ENCODE data around the gene ATP10D. TPM values are rescaled to one million over a fixed set of nuclear protein-coding genes. Genes with fewer than 3 reads are reported as not detected.
A peak's percentile ranks its signal among the peaks of the same experiment; 100 is the strongest.

Gene ATP10D
- total RNA-seq, 1 experiment from 2014 or later = 5.1 TPM

DNA sequence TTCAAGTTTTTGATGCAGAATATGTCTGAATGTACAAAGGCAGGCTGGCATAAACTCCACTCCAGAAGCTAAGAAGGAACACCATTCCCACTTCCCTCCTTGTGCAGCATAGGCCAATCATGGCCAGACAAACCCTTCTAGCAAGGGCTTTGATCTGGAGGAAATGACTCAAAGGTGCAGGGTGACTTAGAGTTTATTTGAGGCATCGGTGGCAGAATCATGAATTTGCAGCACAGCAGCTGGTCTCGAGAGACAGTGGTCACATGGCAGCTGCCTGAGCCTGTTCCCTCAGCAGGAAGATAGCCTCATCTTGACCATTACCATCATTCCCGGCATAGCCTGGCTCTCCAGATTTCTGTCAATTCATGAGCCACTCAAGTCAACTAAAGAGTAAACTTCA is 154.5 kb downstream of the ATP10D start:
- Histone ChIP-seq H2AFZ (ENCODE audit: low read depth, low read length, poor library complexity, severe bottlenecking) (no peak overlapping the region), H3K4me3 (replicated peaks in 1 of 2; ENCODE audit: low read depth in 1 of 2, low read length in 2 of 2) (no peak overlapping the region), H3K9me3 (ENCODE audit: control insufficient read depth in 1 of 2, insufficient read depth in 1 of 2, low read depth in 1 of 2, low read length in 2 of 2) (no peaks in the 10 kb centered on the region), H3K9ac (ENCODE audit: low read length) (no peak overlapping the region), H3K79me2 (ENCODE audit: insufficient read depth, low read length) (no peaks in the 10 kb centered on the region), H3K27ac (ENCODE audit: low read depth, low read length) (no peak overlapping the region), H3K4me2 (ENCODE audit: low read length) (peak overlapping the region; percentile 31), H3K27me3 (ENCODE audit: insufficient read depth, low read length) (no peaks in the 10 kb centered on the region), H3K36me3 (ENCODE audit: control insufficient read depth in 1 of 2, insufficient read depth in 2 of 2, low read length in 2 of 2) (no peaks in the 10 kb centered on the region), H3K4me1 (ENCODE audit: control insufficient read depth in 1 of 2, insufficient read depth in 2 of 2, low read length in 2 of 2) (peaks cover 0 to 8% of the 10 kb centered on the region in 2 experiments; a peak in 2 of 4 replicates), H3K9me2 (ENCODE audit: insufficient read depth) (no peaks in the 10 kb centered on the region), H4K20me1 (ENCODE audit: insufficient read depth) (no peaks in the 10 kb centered on the region)
- POLR2A ChIA-PET = no interaction called here
- ATAC-seq (peak; percentile 27; the same call in 1 of the 2 replicates), DNase-seq (ENCODE audit: low read depth, low spot score) (peak; percentile 6)
- RAD21 ChIA-PET (ENCODE audit: low non-redundant PET in 1 of 2, low total read pairs in 2 of 2, uncharacterized antibody in 2 of 2, unreplicated experiment in 2 of 2) = no interaction called here
- intact Hi-C loops (cut with micrococcal nuclease) = no loop called here
- BruUV-seq (replicated peaks) = no TSS peak
- CTCF ChIA-PET = no interaction called here
- TF ChIP-seq, protein P1, sequence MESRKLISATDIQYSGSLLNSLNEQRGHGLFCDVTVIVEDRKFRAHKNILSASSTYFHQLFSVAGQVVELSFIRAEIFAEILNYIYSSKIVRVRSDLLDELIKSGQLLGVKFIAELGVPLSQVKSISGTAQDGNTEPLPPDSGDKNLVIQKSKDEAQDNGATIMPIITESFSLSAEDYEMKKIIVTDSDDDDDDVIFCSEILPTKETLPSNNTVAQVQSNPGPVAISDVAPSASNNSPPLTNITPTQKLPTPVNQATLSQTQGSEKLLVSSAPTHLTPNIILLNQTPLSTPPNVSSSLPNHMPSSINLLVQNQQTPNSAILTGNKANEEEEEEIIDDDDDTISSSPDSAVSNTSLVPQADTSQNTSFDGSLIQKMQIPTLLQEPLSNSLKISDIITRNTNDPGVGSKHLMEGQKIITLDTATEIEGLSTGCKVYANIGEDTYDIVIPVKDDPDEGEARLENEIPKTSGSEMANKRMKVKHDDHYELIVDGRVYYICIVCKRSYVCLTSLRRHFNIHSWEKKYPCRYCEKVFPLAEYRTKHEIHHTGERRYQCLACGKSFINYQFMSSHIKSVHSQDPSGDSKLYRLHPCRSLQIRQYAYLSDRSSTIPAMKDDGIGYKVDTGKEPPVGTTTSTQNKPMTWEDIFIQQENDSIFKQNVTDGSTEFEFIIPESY (IDR thresholded peaks at IDR 0.05; ENCODE audit: extremely low read depth, insufficient replicate concordance, low read length) = no peak
- TF ChIP-seq POLR2A (IDR thresholded peaks at IDR 0.05; ENCODE audit: borderline replicate concordance, extremely low read depth, insufficient read depth, insufficient read length) (no peak), EGR1 (IDR thresholded peaks at IDR 0.05; ENCODE audit: low read depth) (no peak), CBX3 (IDR thresholded peaks at IDR 0.05; ENCODE audit: low read depth) (no peak), CEBPB (IDR thresholded peaks at IDR 0.05; ENCODE audit: low read depth) (no peak), SRF (IDR thresholded peaks at IDR 0.05; ENCODE audit: low read depth) (no peak), RAD21 (IDR thresholded peaks at IDR 0.05; ENCODE audit: low read depth) (no peak), TCF7L2 (IDR thresholded peaks at IDR 0.05; ENCODE audit: borderline replicate concordance, extremely low read depth, insufficient read depth, insufficient read length) (peak; percentile 52), FOSL1 (IDR thresholded peaks at IDR 0.05; ENCODE audit: low read depth) (peak; percentile 29; the same call in 1 of the 2 replicates), SIN3A (IDR thresholded peaks at IDR 0.05; ENCODE audit: low read depth) (no peak), EZH2phosphoT487 (IDR thresholded peaks at IDR 0.05; ENCODE audit: borderline replicate concordance) (no peak), YY1 (IDR thresholded peaks at IDR 0.05; ENCODE audit: extremely low read depth, insufficient replicate concordance, low read depth, low read length) (no peak), EZH2 (IDR thresholded peaks at IDR 0.05) (no peak), ZNF274 (IDR thresholded peaks at IDR 0.05; ENCODE audit: low read depth, low read length) (no peak), ZFX (IDR thresholded peaks at IDR 0.05) (no peak), JUND (IDR thresholded peaks at IDR 0.05) (no peak), SP1 (IDR thresholded peaks at IDR 0.05; ENCODE audit: low read depth) (peak; percentile 26; the same call in 1 of the 2 replicates), POLR2AphosphoS5 (IDR thresholded peaks at IDR 0.05; ENCODE audit: low read depth, low read length) (no peak)
- TF ChIP-seq, protein P2, sequence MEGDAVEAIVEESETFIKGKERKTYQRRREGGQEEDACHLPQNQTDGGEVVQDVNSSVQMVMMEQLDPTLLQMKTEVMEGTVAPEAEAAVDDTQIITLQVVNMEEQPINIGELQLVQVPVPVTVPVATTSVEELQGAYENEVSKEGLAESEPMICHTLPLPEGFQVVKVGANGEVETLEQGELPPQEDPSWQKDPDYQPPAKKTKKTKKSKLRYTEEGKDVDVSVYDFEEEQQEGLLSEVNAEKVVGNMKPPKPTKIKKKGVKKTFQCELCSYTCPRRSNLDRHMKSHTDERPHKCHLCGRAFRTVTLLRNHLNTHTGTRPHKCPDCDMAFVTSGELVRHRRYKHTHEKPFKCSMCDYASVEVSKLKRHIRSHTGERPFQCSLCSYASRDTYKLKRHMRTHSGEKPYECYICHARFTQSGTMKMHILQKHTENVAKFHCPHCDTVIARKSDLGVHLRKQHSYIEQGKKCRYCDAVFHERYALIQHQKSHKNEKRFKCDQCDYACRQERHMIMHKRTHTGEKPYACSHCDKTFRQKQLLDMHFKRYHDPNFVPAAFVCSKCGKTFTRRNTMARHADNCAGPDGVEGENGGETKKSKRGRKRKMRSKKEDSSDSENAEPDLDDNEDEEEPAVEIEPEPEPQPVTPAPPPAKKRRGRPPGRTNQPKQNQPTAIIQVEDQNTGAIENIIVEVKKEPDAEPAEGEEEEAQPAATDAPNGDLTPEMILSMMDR (IDR thresholded peaks at IDR 0.05 in 2 of 3, conservative IDR thresholded peaks at IDR 0.05 in 1 of 3; ENCODE audit: borderline replicate concordance in 1 of 3, insufficient read depth in 1 of 3, low read depth in 2 of 3, low read length in 2 of 3) = no peak
- TF ChIP-seq, protein P3, sequence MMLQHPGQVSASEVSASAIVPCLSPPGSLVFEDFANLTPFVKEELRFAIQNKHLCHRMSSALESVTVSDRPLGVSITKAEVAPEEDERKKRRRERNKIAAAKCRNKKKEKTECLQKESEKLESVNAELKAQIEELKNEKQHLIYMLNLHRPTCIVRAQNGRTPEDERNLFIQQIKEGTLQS (IDR thresholded peaks at IDR 0.05) = no peak
- TF ChIP-seq, protein P4, sequence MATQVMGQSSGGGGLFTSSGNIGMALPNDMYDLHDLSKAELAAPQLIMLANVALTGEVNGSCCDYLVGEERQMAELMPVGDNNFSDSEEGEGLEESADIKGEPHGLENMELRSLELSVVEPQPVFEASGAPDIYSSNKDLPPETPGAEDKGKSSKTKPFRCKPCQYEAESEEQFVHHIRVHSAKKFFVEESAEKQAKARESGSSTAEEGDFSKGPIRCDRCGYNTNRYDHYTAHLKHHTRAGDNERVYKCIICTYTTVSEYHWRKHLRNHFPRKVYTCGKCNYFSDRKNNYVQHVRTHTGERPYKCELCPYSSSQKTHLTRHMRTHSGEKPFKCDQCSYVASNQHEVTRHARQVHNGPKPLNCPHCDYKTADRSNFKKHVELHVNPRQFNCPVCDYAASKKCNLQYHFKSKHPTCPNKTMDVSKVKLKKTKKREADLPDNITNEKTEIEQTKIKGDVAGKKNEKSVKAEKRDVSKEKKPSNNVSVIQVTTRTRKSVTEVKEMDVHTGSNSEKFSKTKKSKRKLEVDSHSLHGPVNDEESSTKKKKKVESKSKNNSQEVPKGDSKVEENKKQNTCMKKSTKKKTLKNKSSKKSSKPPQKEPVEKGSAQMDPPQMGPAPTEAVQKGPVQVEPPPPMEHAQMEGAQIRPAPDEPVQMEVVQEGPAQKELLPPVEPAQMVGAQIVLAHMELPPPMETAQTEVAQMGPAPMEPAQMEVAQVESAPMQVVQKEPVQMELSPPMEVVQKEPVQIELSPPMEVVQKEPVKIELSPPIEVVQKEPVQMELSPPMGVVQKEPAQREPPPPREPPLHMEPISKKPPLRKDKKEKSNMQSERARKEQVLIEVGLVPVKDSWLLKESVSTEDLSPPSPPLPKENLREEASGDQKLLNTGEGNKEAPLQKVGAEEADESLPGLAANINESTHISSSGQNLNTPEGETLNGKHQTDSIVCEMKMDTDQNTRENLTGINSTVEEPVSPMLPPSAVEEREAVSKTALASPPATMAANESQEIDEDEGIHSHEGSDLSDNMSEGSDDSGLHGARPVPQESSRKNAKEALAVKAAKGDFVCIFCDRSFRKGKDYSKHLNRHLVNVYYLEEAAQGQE (IDR thresholded peaks at IDR 0.05; ENCODE audit: low read depth) = no peak
- TF ChIP-seq, protein P5, sequence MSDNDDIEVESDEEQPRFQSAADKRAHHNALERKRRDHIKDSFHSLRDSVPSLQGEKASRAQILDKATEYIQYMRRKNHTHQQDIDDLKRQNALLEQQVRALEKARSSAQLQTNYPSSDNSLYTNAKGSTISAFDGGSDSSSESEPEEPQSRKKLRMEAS (IDR thresholded peaks at IDR 0.05) = peak; percentile 37; the same call in 1 of the 2 replicates

Measured in HCT116 (cell line).